Endometrium (tissue), 2 donors: ENCODE measurements around the gene ST6GALNAC4.
"Not testable (repeated sequence)": the region's sequence is repeated elsewhere in the genome, so short reads cannot be mapped to it uniquely, and the experiment has no call there.

Experiments used
- FAIRE-seq: peaks from 2 replicates; lab custom pipeline; 2012; peaks lifted over from hg19 to GRCh38; lab: Jason Lieb, UNC
- donor health status: control.
- donor health status: control.

ST6GALNAC4 gene

DNA sequence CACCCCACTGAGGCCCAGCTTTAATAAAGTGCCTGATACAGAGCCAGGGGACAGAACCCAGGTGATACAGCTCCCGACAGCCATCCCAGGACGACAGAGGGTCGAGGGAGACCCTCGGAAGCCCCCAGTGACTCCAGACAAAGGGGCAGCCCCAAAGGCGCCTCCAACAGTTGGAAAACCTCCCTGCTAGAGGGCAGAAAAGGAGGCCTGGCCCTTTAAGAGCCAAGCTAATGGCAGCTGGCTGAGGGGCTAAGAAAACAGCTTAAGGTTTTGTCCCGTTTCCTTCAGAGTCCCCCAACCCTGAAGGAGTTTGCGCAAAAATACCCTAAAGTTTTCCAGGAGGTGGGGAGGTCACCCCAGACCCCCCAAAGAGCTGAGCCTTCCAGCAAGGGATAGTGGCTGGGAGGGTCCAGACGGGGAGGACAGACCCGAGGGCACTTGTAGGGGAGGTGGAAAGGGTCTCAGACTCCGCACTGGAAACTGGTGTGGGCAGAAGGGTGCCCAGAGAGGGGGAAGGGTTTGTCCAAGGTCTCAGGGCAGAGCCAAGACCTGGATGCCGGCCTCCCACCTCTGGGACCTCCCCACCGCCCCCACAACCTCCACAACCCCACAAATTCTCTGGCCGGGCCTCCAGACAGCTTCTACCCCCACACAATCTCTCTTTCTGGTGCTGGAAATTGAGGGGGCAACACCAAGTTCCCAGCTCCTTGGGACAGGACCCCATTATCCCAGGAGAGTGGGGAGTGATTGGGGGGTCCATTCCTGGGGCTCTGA, 31.1 kb downstream of the ST6GALNAC4 start:
- FAIRE-seq, result no peak

DNA sequence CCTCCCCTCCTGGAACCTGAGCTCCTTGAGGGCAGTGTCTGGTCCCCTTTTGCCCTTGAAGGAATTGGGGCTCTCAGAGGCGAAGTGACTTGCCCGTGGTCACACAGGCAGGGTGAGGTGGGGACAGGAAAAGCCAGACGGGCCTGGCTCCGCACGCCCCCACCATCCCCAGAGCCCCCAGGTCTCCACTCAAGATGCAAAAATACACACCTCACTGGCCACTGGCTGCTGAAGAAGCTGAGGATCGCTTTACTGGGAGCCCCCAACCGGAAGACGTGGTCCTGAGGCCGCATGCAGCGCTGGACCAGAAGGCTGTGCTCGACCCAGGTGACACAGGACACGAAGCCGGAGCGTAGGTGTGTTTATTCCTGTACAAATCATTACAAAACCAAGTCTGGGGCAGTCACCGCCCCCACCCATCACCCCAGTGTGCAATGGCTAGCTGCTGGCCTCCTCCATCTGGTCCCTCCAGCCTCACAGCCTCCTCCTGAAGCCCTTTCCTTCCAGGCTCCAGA, 31.8 kb downstream of the ST6GALNAC4 start:
- FAIRE-seq, result no peak

DNA sequence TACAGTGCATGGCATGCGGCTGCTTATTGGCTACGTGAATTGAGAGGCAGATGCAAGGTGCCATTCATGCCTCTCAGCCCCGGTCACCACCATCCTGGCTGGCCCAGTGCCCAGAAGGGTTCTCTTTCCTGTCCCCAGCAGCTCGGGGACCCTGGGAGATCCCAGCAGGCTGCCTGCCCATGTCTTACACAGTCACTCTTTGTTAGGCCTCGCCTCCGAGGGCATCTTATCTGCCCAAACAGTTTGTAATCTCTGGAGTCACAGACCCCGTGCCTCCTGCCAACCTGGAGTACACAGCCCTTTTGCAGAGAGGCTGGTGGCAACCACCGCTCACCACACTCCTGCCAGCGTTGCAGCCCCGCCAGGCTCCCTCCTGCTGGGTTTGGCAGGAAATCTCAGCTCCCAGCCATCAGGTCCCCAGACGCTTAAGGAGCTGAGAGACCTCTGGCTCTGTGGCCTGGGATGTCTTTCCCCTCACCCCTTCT, 32.4 kb downstream of the ST6GALNAC4 start:
- FAIRE-seq, result no peak

DNA sequence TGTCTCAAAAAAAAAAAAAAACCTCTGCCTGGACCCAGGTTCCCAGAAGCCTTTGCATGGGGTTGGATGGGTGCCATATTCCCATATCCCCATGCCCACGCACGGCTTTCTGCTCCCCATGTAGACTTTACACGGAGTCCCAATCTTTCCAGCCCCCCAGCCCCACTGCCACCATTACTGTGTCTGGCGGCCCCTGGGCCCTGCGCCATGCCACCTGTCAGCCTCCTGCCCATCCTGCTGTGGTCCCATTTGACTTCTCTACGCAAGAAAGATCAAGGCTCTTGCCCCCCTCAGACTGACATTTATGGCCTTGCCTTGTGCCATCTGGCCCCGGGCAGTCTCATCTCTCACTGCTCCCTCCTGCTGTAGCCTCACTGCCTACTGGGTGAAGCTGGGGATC, 32.9 kb downstream of the ST6GALNAC4 start:
- no peak for FAIRE-seq

DNA sequence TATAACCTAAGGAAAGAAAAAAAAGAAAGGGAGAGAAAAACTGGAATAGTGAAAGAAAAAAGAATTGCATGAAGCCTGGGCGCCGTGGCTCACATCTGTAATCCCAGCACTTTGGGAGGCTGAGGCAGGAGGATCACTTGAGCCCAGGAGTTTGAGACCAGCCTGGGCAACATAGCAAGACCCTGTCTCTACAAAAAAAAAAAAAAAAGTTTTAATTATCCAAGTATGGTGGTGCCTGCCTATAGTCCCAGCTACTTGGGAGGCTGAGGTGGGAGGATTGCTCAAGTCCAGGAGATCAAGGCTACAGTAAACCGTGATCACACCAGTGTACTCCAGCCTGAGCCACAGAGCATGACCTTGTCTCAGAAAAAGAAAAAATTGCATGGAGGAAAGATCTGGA, 35.1 kb downstream of the ST6GALNAC4 start:
- not testable (repeated sequence) for FAIRE-seq

DNA sequence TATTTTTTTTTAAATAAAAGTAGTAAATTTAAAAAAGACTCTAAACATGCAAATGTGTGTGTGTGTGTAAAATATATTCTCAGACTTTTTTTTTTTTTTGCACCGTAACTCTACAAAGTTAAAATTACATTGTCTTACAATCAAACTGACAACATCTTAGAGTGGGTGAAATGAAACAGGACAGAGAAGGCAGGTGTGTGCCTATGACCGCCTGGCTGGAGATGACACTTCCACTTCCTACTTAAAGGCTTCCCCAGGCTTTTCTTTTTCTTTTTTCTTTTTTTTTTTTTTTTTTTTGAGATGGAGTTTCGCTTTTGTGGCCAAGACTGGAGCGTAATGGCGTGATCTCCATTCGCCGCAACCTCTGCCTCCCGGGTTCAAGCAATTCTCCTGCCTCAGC, 36.7 kb downstream of the ST6GALNAC4 start:
- no peak for FAIRE-seq

DNA sequence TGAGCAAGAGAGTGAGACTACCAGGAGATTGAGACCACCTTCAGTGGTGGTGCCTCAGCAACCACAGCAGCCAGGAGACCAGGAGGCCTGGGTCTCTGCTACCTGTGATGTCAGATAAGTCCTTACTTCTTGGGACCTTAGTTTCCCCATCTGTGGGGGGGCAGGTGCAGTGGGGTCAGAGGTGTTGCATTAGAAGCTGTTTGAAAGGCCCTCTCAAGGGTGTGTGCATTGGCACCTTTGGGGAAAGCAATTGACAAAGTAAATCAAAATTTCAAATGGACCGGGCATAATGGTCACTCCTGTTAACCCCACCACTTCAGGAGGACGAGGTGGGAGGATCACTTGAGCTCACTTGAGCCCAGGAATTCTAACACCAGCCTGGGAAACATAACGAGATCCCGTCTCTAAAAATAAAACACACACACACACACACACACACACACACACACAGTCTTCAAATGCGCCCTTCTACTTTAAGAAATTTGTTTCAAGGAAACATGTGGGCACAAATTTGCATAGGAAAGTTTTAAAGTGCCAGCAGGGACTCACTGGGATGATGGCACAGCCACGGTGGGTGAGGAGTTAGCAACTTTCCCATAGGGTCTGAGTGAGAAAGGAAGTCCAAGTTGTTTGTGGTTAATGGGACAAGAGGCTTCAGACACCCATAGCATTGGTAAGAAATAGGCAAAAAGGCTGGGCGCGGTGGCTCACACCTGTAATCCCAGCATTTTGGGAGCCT, 38.0 kb downstream of the ST6GALNAC4 start:
- no peak for FAIRE-seq

DNA sequence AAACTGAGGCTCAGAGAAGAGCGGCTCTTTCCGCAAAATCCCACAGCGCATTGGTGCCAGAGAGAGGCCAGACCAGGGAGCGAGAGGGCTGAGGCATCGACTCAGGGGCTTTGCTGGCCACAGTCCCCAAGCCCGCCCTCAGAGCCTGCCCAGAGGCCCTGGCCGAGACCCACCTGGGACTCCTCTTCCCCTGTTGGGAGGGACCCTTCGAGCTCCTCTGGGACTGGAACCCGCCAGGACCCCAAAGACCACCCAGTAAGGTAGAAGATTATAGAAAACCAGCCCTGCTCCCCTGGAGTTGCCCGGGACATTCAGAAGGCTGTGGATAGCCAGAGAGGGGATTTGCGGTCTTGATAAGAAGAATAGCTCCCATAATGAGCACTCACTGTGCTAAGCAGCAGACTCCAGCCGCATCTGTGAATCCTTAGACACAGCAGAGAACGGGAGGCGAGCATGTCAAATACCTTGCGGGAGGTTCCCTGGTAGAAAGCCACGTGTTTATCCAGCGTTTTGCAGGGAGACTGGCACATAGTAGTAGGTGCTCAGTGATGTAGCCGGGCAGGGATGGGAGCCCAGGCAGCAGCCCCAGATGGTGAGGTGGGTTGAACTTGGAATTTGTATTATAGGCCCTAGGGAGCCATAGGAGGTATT, 38.7 kb downstream of the ST6GALNAC4 start:
- no peak for FAIRE-seq

DNA sequence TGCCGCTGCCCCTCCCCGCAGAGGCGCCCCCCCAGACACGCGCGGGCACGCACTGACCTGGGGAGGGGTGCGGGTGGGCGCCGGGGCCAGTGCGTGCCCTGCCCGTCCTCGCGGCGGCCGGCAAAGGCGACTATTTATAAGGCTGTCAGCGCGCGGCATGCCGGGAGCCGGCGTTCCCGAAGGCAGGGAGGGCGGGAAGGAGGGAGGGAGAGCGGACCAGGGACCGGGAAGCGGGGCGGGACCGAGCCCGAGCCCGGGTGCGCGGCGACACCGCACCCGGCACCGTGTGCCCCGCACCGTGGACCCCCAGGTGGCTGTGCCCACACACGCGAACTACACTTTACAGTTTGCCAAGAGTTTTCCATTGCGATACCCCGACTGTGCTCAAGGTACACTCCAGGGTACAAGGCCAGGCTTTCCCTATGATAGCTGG, 39.3 kb downstream of the ST6GALNAC4 start, which contains the start of gene AK1:
Gene AK1, minus strand, starts transcription at position 110 of the 433 bp plus-strand sequence. CDS start 3,058 bp downstream, outside the sequence.
- no peak for FAIRE-seq

DNA sequence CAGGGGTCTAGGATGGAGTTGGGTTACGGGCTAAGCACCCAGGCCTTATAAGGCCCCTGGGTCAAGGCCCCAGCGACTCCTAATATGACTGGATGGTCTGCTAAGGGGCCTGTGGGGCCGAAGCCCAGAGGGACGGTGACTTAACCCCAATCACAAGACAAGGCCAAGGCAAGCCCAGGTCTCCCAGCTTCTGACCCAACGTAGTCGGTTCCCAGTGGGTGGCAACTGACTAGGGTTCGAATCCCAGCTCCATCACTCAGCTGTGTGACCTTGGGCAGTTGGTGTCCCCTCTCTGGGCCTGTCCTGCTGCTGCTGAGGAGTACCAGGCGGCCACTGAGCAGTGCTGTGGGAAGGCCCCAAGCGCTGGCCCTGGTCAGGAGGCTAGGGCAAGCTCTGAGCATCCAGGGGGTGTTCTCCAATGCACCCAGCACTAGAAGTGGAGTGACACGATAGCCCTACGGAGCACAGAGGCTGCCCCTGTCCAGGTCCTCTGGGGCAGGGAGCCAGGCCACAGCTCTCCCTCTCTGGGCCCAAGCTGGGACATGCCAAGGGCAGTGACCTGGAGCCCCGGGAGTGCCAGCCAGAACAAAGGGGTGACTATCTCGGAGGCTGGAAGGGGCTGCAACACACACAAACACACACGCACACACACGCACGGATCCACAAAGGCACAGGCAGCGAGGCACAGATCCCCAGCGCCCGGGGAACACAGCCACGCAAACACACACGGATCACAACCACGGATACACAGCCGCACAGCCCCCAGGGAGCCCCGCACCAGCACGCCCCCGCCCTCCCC, 39.9 kb downstream of the ST6GALNAC4 start:
- FAIRE-seq, result no peak

DNA sequence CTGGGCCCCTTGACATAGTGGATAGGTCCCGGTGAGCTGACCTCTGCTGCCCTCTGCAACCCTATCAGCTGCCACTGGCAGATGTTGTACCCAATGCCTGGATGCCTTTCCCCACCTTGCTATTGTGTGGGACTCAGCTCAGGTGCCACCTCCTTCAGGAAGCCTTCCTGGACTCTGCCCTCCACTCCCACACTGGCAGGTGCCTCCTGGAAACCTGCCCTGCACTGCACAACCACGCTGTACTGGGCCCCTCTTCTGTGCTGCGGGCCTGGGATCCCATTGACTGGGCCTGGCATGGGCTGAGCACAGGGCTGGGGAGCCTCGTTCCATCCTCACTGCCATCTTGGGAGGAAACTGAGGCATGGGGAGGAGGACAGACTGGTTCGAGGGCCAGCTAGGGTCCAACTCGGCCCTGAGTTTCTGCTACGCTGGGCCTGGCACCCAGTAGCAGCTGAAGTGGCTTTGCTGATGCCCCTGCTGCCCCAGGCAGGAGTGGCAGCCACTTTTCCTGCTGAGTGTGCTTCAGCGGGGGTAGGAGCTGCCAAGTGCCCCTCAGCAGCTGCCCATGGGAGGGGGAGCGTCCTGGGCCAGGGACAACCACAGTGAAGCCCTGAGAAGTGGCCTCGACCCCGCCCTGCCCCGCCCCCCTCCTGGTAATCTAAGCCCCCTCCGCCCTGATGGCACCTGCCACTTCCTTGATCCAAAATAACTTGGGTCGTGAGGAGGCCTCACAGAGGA, 40.6 kb downstream of the ST6GALNAC4 start:
- FAIRE-seq, result no peak

DNA sequence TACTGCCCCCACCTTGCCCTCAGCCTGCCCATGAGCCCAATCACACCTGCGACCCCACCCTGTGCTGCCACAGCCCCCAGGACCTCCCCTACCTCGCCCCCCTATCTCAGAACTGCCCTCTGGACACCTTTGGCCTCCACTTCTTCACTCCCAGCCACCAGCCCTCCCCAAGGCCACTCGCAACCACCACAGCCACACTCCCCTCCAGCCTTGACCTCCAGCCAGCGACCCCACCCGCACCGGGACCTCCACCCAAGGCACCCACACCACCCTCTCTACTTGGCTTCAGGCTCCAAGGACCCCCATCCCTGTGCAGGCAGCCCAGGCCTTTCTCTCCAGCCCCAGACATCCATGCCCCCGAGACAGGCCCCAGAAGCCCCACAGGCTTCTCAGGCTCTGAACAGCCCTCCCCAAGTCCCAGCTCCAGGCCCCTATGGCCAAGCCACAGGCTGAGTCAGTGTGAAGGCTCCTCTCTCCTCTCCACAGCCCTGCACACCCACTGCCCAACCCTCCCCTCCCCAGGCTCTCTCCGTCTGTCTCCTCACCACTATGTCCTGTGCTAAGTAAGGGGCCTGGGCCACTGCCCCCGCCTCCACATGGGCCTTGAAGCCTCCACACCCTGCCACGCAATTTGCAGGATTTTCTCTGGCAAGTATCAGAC, 41.4 kb downstream of the ST6GALNAC4 start:
- no peak for FAIRE-seq

DNA sequence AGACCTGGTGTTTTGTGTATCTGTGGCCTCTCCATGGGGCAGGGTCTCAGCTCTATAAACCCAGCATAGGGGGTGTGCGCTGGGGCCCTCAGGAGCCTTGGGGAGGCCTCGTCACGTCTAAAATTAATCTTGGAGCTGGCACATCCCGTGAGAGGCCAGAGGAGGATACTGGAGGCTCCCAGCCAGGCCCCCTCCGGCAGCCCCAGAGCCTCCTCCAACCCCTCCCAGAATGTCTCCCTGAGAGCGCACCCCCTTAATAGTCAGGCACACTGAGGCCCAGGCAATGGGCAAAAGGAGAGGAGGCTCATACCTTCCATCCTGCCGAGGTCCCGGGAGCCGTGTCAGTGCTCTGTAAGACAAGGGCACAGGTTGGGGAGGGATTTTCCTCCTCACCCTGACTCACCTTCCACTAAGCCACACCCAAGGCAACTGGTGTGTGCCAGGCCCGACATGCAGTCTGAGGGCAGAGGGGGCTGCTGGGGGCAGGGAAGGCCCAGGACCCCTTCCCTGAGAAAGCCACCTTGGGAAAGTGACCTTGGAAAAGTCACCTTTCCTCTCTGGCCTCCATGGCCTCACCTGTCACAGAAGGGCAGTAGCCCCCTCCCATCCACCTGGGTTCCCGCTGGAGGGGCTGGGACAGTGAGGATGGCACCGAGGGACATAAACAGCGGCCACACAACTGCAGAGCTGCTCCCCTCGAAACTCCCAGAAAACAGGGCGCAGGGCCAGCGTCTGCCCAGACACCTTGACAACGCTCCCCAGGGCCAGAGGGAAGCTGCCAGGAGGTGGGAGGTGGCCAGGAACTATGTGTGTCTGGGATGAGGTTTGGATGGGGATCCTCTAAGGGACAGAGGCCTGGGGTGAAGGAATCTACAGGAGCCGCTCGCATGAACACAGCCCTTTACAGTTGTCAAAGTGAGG, 42.3 kb downstream of the ST6GALNAC4 start:
- FAIRE-seq, result no peak

DNA sequence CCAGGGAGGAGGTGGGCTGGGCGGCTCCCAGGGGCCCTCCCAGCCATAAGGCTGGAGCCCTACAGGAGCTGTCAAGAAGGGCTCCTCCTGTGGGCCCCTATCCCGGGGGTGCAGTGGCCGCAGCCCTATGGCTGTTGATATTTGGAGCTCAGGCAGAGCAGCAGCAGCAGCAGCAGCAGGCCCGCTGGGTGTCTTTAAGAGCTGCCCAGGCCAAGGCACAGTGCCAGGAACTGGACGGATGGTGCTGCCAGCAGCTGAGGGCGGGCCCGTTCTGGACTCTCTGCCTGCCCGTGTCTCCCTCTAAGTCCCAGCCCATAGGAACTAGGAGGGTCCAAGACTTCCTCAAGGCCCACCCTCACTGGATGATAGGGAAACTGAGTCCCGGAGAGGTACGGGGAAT, 43.0 kb downstream of the ST6GALNAC4 start:
- no peak for FAIRE-seq

DNA sequence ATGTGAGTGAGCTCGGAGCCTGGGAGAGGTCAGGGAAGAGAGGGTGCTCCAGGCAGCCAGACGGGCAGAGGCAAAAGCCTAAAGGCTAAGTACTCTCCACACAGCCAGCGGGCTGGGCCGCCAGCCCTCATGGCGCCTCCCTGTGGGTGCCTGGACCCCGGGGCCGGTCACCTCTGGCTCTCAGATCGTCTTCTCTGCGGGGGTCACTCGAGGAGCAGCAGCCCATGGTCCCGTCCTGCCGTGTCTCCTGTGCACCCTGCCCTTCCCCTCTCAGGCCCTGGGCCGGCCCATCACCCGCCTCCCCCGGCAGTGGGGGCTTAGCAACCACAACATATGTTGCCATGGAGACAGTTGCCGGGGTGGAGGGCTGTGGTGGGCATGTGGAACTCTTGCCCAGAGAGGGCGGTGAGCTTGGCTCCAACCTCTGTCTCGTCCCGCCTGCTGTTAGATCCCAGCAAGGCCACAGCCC, 43.6 kb downstream of the ST6GALNAC4 start:
- FAIRE-seq, result no peak

DNA sequence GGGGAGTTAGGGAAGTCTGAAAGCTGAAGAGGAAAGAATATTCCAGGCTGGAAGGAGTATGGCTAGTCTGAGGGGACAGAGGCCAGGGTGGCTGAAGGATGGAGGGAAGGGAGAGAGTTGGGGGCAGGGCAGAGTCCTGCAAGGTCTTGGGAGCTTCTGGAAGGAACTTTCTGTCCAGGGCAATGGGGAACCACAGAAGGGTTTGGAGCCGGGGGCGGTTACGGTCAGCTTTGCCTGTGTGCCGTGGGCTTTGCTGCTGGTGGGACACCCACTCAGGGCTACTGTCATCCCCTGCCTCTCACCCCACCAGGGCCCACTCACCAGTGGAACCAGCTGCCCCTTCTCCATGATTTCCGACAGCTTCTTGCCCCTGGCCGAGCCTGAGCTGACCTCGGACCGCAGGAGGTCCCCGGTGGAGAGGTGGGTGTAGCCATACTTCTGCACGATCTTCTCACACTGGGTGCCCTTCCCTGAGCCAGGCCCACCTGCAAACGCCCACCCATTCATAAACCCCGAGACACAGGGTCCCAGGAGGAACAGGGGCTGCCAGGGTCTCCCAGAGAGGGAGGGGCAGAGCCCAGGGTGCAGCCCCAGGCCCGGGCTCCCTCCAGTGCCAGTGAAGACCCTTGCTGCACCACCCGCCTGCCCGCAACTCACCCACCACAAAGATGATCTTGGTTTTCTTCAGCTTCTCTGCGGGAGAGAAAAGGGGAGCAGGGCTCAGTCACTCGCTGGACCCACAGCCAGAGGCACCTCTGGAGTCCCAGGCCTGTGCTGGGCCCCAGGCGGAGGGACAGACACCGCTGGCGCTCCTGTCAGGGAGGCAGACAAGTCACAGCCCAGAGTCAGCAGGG, 44.2 kb downstream of the ST6GALNAC4 start:
- no peak for FAIRE-seq

DNA sequence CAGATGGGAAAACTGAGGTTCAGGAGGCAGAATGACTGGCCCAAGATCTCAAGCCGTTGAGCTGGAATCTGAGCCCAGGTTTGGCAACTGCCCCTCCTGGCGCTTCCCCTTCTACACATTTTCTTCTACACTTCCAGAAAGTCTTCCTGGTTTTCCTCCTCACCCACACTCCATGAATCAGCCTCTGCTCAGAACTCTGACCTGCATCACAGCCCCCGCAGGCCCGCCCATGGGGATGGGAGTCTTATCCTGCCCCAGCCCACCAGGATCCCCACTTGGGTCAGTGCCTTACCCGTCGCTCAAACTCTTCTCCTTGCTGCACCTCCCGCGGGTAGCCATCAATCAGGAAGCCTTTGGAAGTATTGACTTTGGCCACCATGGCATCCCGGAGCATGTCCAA, 45.3 kb downstream of the ST6GALNAC4 start:
- no peak for FAIRE-seq

DNA sequence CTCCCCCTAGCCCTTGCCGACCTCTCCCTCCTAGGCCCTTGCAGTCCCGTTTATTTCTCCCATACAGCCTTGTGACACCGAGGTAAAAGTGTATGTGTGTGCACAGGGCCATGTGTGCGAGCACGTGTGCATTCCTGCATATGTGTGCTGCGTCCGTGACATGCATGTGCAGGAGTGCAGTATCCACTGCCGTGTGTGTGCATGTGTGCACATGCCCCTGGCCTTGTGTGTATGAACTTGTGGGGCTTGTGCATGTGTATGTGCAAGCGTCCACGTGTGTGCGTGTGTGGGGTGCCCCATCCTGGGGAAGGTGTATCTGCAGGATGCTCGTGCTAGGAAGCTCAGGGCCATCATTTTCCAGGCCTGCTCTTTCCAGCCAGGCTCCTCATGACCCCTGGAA, 46.0 kb downstream of the ST6GALNAC4 start:
- FAIRE-seq, result no peak
